Stromal cell of bone marrow (primary cell): ENCODE results near the gene RPRML.
"Not testable (repeated sequence)": the region's sequence is repeated elsewhere in the genome, so short reads cannot be mapped to it uniquely, and the experiment has no call there.

Experiments
- DNase-seq: peaks from one replicate; pipeline ENCODE4 v3.0.0-alpha.2; 2012; ENCODE audit warnings: low read depth

RPRML gene

GRCh38 chr17:46976626-46977270 lies 2.3 kb downstream of the RPRML start:
- no peak for DNase-seq

GRCh38 chr17:46975287-46975686 lies 3.8 kb downstream of the RPRML start:
- DNase-seq = no peak

GRCh38 chr17:46974086-46974485 lies 5.0 kb downstream of the RPRML start:
- no peak for DNase-seq

- no peak for DNase-seq
Measured at GRCh38 chr17:46972346-46972745, 6.7 kb downstream of the RPRML start.

- no peak for DNase-seq
Measured at GRCh38 chr17:46971647-46972300, 7.3 kb downstream of the RPRML start.

GRCh38 chr17:46968896-46969295 lies 10.2 kb downstream of the RPRML start:
- no peak for DNase-seq

- DNase-seq = no peak
Measured at GRCh38 chr17:46968224-46968834, 10.7 kb downstream of the RPRML start.

GRCh38 chr17:46964315-46965265 lies 14.5 kb downstream of the RPRML start:
- DNase-seq = no peak

- DNase-seq = no peak
Measured at GRCh38 chr17:46963571-46963970, 15.5 kb downstream of the RPRML start.

- DNase-seq = no peak
Measured at GRCh38 chr17:46962374-46962790, 16.7 kb downstream of the RPRML start.

GRCh38 chr17:46960152-46960551 lies 18.9 kb downstream of the RPRML start:
- no peak for DNase-seq

GRCh38 chr17:46958041-46958591 lies 20.9 kb downstream of the RPRML start:
- DNase-seq = no peak

- not testable (repeated sequence) for DNase-seq
Measured at GRCh38 chr17:46953191-46953590, 25.9 kb downstream of the RPRML start.

GRCh38 chr17:46952115-46952514 lies 26.9 kb downstream of the RPRML start:
- DNase-seq = no peak

- no peak for DNase-seq
Measured at GRCh38 chr17:46951706-46952105, 27.3 kb downstream of the RPRML start.

GRCh38 chr17:46950997-46951621 lies 27.9 kb downstream of the RPRML start:
- DNase-seq = no peak

- no peak for DNase-seq
Measured at GRCh38 chr17:46950342-46950996, 28.6 kb downstream of the RPRML start.

GRCh38 chr17:46949291-46950174 lies 29.5 kb downstream of the RPRML start:
- DNase-seq = no peak

- DNase-seq = no peak
Measured at GRCh38 chr17:46948544-46948943, 30.5 kb downstream of the RPRML start.

GRCh38 chr17:46947216-46947615 lies 31.8 kb downstream of the RPRML start:
- no peak for DNase-seq
